Endothelial cell of umbilical vein (primary cell): ENCODE results near the gene ZNF112. TPM values are rescaled to one million over a fixed set of nuclear protein-coding genes. Genes with fewer than 3 reads are reported as not detected.
"Not testable (repeated sequence)": the region's sequence is repeated elsewhere in the genome, so short reads cannot be mapped to it uniquely, and the experiment has no call there.

Source experiments
- BruUV-seq: library from RNA; stranded (reverse); fragments of 400-500 nt; replicated peaks from 2 replicates; lab custom pipeline; 2021; lab: Mats Ljungman, UMichigan
- CTCF ChIA-PET: fragments of 300-600, 350-600 bp; sonication (Branson Sonifier 250); formaldehyde crosslinking; loops from one replicate; lab custom pipeline; 2021; ENCODE audit warnings: antibody characterized with exemption, inconsistent platforms; lab: Charles Lee
- POLR2A ChIA-PET: fragments of 300-600, 350-600 bp; sonication (Branson Sonifier 250); formaldehyde crosslinking; loops from one replicate; lab custom pipeline; 2021; ENCODE audit warnings: antibody characterized with exemption, inconsistent platforms; lab: Charles Lee
- DNase-seq: peaks from one replicate; pipeline ENCODE4 v3.0.0-alpha.2; 2011; ENCODE audit warnings: low read depth, low spot score
- FAIRE-seq: peaks from 2 replicates; lab custom pipeline; 2011; peaks lifted over from hg19 to GRCh38; lab: Jason Lieb, UNC
- H2AFZ ChIP-seq: 2 replicates; pipeline ENCODE4 v1.6.0; 2012; ENCODE audit warnings: low read depth, low read length, control low read depth, inconsistent platforms
- H3K27ac ChIP-seq: 2 replicates; pipeline ENCODE4 v1.5.1; 2011; ENCODE audit warnings: low read depth, mild to moderate bottlenecking, control low read depth, low read length, moderate library complexity; ENCODE audit not compliant: insufficient read depth
- H3K27me3 ChIP-seq, 2 experiments: 2 replicates each; pipeline versions ENCODE4 v1.6.0 to v1.6.1; 2011; ENCODE audit warnings: low read length in 2 of 2, mixed read lengths in 1 of 2; ENCODE audit not compliant: control insufficient read depth in 2 of 2, insufficient read depth in 2 of 2
- H3K36me3 ChIP-seq, 2 experiments: 2 replicates in 1 of 2; 3 replicates in 1 of 2; pipeline ENCODE4 v1.5.1; 2011; ENCODE audit warnings: low read length in 2 of 2, mild to moderate bottlenecking in 1 of 2, moderate library complexity in 1 of 2; ENCODE audit not compliant: control insufficient read depth in 2 of 2, insufficient read depth in 2 of 2; ENCODE audit errors: extremely low read depth in 1 of 2
- H3K4me1 ChIP-seq: 3 replicates; pipeline ENCODE4 v1.5.1; 2011; ENCODE audit warnings: mild to moderate bottlenecking, low read length; ENCODE audit not compliant: control insufficient read depth, insufficient read depth; ENCODE audit errors: extremely low read depth
- H3K4me2 ChIP-seq: 2 replicates; pipeline ENCODE4 v1.6.1; 2011; ENCODE audit warnings: low read length, control low read depth, mixed read lengths; ENCODE audit not compliant: insufficient read depth
- H3K4me3 ChIP-seq, 3 experiments: fragments of 200-600 bp in 1 of 3; sonication (generic), shearing (Covaris generic) in 1 of 3; replicated peaks in 1 of 3; 2 replicates each; pipeline ENCODE4 v1.5.1; 2011 to 2016; ENCODE audit warnings: control low read depth in 3 of 3, low read length in 3 of 3, mild to moderate bottlenecking in 2 of 3, inconsistent platforms in 1 of 3, low read depth in 1 of 3, moderate library complexity in 1 of 3; ENCODE audit not compliant: insufficient read depth in 1 of 3
- H3K79me2 ChIP-seq: 2 replicates; pipeline ENCODE4 v1.6.0; 2012; ENCODE audit warnings: low read length, inconsistent platforms; ENCODE audit not compliant: control insufficient read depth, insufficient read depth
- H3K9ac ChIP-seq: replicated peaks from 2 replicates; pipeline ENCODE3; 2011; ENCODE audit warnings: low read length, control low read depth; ENCODE audit not compliant: insufficient read depth; ENCODE audit errors: extremely low read depth
- H3K9me1 ChIP-seq: replicated peaks from 3 replicates; pipeline ENCODE4 v1.6.0; 2011; ENCODE audit warnings: mild to moderate bottlenecking, low read length; ENCODE audit not compliant: control insufficient read depth, insufficient read depth; ENCODE audit errors: extremely low read depth
- H3K9me3 ChIP-seq: replicated peaks from 2 replicates; pipeline ENCODE4 v1.5.1; 2012; ENCODE audit warnings: low read length, inconsistent platforms; ENCODE audit not compliant: control insufficient read depth, insufficient read depth
- H4K20me1 ChIP-seq: replicated peaks from 2 replicates; pipeline ENCODE3; 2011; ENCODE audit warnings: mild to moderate bottlenecking, low read length; ENCODE audit not compliant: control insufficient read depth, insufficient read depth; ENCODE audit errors: extremely low read depth
- EZH2 ChIP-seq: IDR thresholded peaks from 2 replicates; pipeline ENCODE4 v1.6.1; 2012; ENCODE audit warnings: borderline replicate concordance, low read depth, mild to moderate bottlenecking, moderate library complexity, low read length, inconsistent platforms; ENCODE audit not compliant: severe bottlenecking
- FOS ChIP-seq: IDR thresholded peaks from 2 replicates; pipeline ENCODE4 v1.6.1; 2011; ENCODE audit warnings: mild to moderate bottlenecking, low read length, moderate library complexity, borderline replicate concordance; ENCODE audit not compliant: insufficient read depth
- GATA2 ChIP-seq: IDR thresholded peaks from 2 replicates; pipeline ENCODE4 v1.7.0; 2011; ENCODE audit warnings: low read depth, mild to moderate bottlenecking, moderate library complexity, mixed read lengths, low read length; ENCODE audit not compliant: insufficient read length, insufficient read depth
- JUN ChIP-seq: IDR thresholded peaks from 2 replicates; pipeline ENCODE4 v1.6.1; 2011; ENCODE audit warnings: borderline replicate concordance, low read depth; ENCODE audit not compliant: insufficient read length, insufficient read depth
- MAX ChIP-seq: IDR thresholded peaks from 2 replicates; pipeline ENCODE4 v1.6.1; 2011; ENCODE audit not compliant: insufficient read depth, insufficient read length
- MYC ChIP-seq: IDR thresholded peaks from one replicate; pipeline ENCODE4 v1.6.1; 2011; ENCODE audit warnings: mild to moderate bottlenecking, low read depth, low read length
- POLR2A ChIP-seq: IDR thresholded peaks from 2 replicates; pipeline ENCODE4 v1.6.1; 2012; ENCODE audit warnings: low read depth, mild to moderate bottlenecking, control low read depth, low read length
- POLR2AphosphoS5 ChIP-seq: IDR thresholded peaks from 2 replicates; pipeline ENCODE4 v1.6.1; 2012; ENCODE audit warnings: low read depth, mild to moderate bottlenecking, control low read depth, low read length, moderate library complexity; ENCODE audit not compliant: insufficient read depth
- dilution Hi-C: fragments of 300-500 bp; cut with MboI; formaldehyde crosslinking; loops from one replicate; pipeline ENCODE4 v1.15.0; 2019; ENCODE audit warnings: low sequenced_read_pairs; ENCODE audit not compliant: extremely low pct_ligation_motif_present
- intact Hi-C: fragments of 100-400 bp; cut with micrococcal nuclease; formaldehyde crosslinking; loops from one replicate; pipeline ENCODE4 v1.10.0; 2022
- polyA plus RNA-seq, 4 experiments: library from polyadenylated mRNA; depleted of rRNA in 3 of 4; stranded (reverse) in 3 of 4; unstranded in 1 of 4; fragments of >200 nt; gene quantifications; 2 replicates each; pipeline versions ENCODE4 v1.2.1 to v1.2.3, GENCODE V29; 2011 to 2012; ENCODE audit warnings: missing spikeins in 1 of 4
- total RNA-seq: library from RNA; stranded (reverse); gene quantifications from 2 replicates; pipeline ENCODE4 v1.2.3, GENCODE V29; 2021

ZNF112 gene
- total and polyA plus RNA-seq, 2 donors (not counting 3 experiments of a cell fraction or from before 2014, with no cell fraction given), result 2.0 to 4.6 TPM

- Histone ChIP-seq H4K20me1 (no peaks in the 10 kb centered on the region), H3K9me1 (no peaks in the 10 kb centered on the region), H3K4me2 (no peak overlapping the region), H3K9me3 (no peaks in the 10 kb centered on the region), H3K36me3 (peaks cover 0 to 1% of the 10 kb centered on the region in 2 experiments), H3K4me1 (no peaks in the 10 kb centered on the region), H3K27ac (no peak overlapping the region), H3K4me3 (no peak overlapping the region), H3K79me2 (peaks cover 1% of the 10 kb centered on the region), H3K27me3 (no peaks in the 10 kb centered on the region), H3K9ac (no peak overlapping the region), H2AFZ (no peak overlapping the region)
- no TSS peak for BruUV-seq
- TF ChIP-seq POLR2A (no peak), MYC (no peak), FOS (no peak), JUN (no peak)
- intact Hi-C loops (no loop called here), dilution Hi-C loops (no loop called here)
- POLR2A ChIA-PET, result no interaction called here
- CTCF ChIA-PET, result no interaction called here
- DNase-seq, result no peak
- FAIRE-seq, result no peak
Measured at GRCh38 chr19:44344255-44344654, 12.2 kb downstream of the ZNF112 start.

- Histone ChIP-seq H3K9me1 (no peaks in the 10 kb centered on the region), H3K79me2 (no peaks in the 10 kb centered on the region), H3K27ac (no peak overlapping the region), H3K27me3 (no peaks in the 10 kb centered on the region), H3K4me3 (no peak overlapping the region), H3K9me3 (no peaks in the 10 kb centered on the region), H3K4me1 (no peaks in the 10 kb centered on the region), H3K36me3 (peaks cover 0 to 4% of the 10 kb centered on the region in 2 experiments), H2AFZ (no peak overlapping the region), H3K9ac (no peak overlapping the region), H4K20me1 (no peaks in the 10 kb centered on the region), H3K4me2 (no peak overlapping the region)
- POLR2A ChIA-PET, result no interaction called here
- intact Hi-C loops, result no loop called here
- BruUV-seq, result no TSS peak
- CTCF ChIA-PET, result interaction anchor here (1.5 kb wide), 1 partner anchor 13 kb away, joined by 6 read pairs; no protein-coding TSS in a partner anchor
- dilution Hi-C loops, result no loop called here
- TF ChIP-seq JUN (no peak), MAX (no peak), FOS (no peak), POLR2A (no peak), GATA2 (no peak), EZH2 (no peak), POLR2AphosphoS5 (no peak), MYC (no peak)
- FAIRE-seq, result no peak
- no peak for DNase-seq
Measured at GRCh38 chr19:44341794-44342193, 14.7 kb downstream of the ZNF112 start.

- H3K79me2 ChIP-seq, POLR2A ChIA-PET, H2AFZ ChIP-seq, CTCF ChIA-PET, H3K9ac ChIP-seq, intact Hi-C loops, H3K27me3 ChIP-seq, H3K4me1 ChIP-seq, dilution Hi-C loops, BruUV-seq, H3K4me3 ChIP-seq, H3K9me3 ChIP-seq, H3K9me1 ChIP-seq, H4K20me1 ChIP-seq, H3K27ac ChIP-seq, FAIRE-seq, H3K4me2 ChIP-seq, DNase-seq: not testable (repeated sequence)
- peaks cover 8 to 27% of the 10 kb centered on the region in 2 experiments for H3K36me3 ChIP-seq
Measured at GRCh38 chr19:44334639-44335038, 21.8 kb downstream of the ZNF112 start.
